Keratinocyte (primary cell): Measurements from ENCODE around the gene NUP107. TPM values are rescaled to one million over a fixed set of nuclear protein-coding genes. Genes with fewer than 3 reads are reported as not detected.

ENCODE experiments used
- DNase-seq: peaks from one replicate; pipeline ENCODE4 v3.0.0-alpha.2; 2011; ENCODE audit warnings: low read depth, missing footprints, low spot score
- FAIRE-seq: peaks from 2 replicates; lab custom pipeline; 2011; peaks lifted over from hg19 to GRCh38; lab: Jason Lieb, UNC
- H2AFZ ChIP-seq: 2 replicates; pipeline ENCODE4 v1.6.0; 2012; ENCODE audit warnings: low read length, control low read depth, inconsistent platforms; ENCODE audit not compliant: control insufficient read depth
- H3K27ac ChIP-seq: 2 replicates; pipeline ENCODE4 v1.5.1; 2011; ENCODE audit warnings: low read length; ENCODE audit not compliant: control insufficient read depth, insufficient read depth
- H3K27me3 ChIP-seq: 3 replicates; pipeline ENCODE4 v1.6.0; 2011; ENCODE audit warnings: low read length; ENCODE audit not compliant: control insufficient read depth, insufficient read depth; ENCODE audit errors: extremely low read depth
- H3K36me3 ChIP-seq, 2 experiments: 2 replicates in 1 of 2; 3 replicates in 1 of 2; pipeline ENCODE4 v1.5.1; 2011; ENCODE audit warnings: low read length in 2 of 2, mild to moderate bottlenecking in 1 of 2; ENCODE audit not compliant: control insufficient read depth in 2 of 2, insufficient read depth in 2 of 2; ENCODE audit errors: extremely low read depth in 1 of 2
- H3K4me1 ChIP-seq: 3 replicates; pipeline ENCODE4 v1.5.1; 2011; ENCODE audit warnings: low read length; ENCODE audit not compliant: control insufficient read depth, insufficient read depth; ENCODE audit errors: extremely low read depth
- H3K4me2 ChIP-seq: 3 replicates; pipeline ENCODE4 v1.6.0; 2011; ENCODE audit warnings: low read depth, low read length; ENCODE audit not compliant: control insufficient read depth, insufficient read depth; ENCODE audit errors: extremely low read depth
- H3K4me3 ChIP-seq, 3 experiments: fragments of 200-600 bp in 1 of 3; sonication (generic) in 1 of 3; 2 replicates in 2 of 3; 3 replicates in 1 of 3; pipeline ENCODE4 v1.5.1; 2011 to 2016; ENCODE audit warnings: low read length in 3 of 3, mild to moderate bottlenecking in 3 of 3, control low read depth in 2 of 3, inconsistent platforms in 1 of 3, low read depth in 1 of 3, mixed read lengths in 1 of 3, mixed run types in 1 of 3, moderate library complexity in 1 of 3; ENCODE audit not compliant: control insufficient read depth in 2 of 3, insufficient read depth in 2 of 3; ENCODE audit errors: extremely low read depth in 1 of 3
- H3K79me2 ChIP-seq: 2 replicates; pipeline ENCODE4 v1.6.0; 2012; ENCODE audit warnings: low read length; ENCODE audit not compliant: control insufficient read depth, insufficient read depth
- H3K9ac ChIP-seq: 3 replicates; pipeline ENCODE4 v1.6.0; 2011; ENCODE audit warnings: low read length; ENCODE audit not compliant: control insufficient read depth, insufficient read depth; ENCODE audit errors: extremely low read depth
- H3K9me1 ChIP-seq: 3 replicates; pipeline ENCODE4 v1.6.0; 2011; ENCODE audit warnings: low read length; ENCODE audit not compliant: control insufficient read depth, insufficient read depth; ENCODE audit errors: extremely low read depth
- H3K9me3 ChIP-seq: 2 replicates; pipeline ENCODE4 v1.5.1; 2012; ENCODE audit warnings: low read depth, low read length; ENCODE audit not compliant: control insufficient read depth
- H4K20me1 ChIP-seq: 3 replicates; pipeline ENCODE4 v1.6.0; 2011; ENCODE audit warnings: low read length; ENCODE audit not compliant: control insufficient read depth, insufficient read depth; ENCODE audit errors: extremely low read depth
- EZH2 ChIP-seq: IDR thresholded peaks from one replicate; pipeline ENCODE4 v1.6.1; 2012; ENCODE audit warnings: inconsistent platforms, mild to moderate bottlenecking, low read length, moderate library complexity
- dilution Hi-C: fragments of 300-500 bp; cut with MboI; formaldehyde crosslinking; loops from one replicate; pipeline ENCODE4 v1.7.0; 2020; ENCODE audit warnings: low sequenced_read_pairs; ENCODE audit not compliant: extremely low pct_ligation_motif_present
- polyA plus RNA-seq, 5 experiments: library from polyadenylated mRNA; depleted of rRNA in 3 of 5; stranded (reverse) in 3 of 5; stranded (forward) in 1 of 5; unstranded in 1 of 5; fragments of >200 nt; gene quantifications; 1 replicate in 1 of 5; 2 replicates in 3 of 5; 3 replicates in 1 of 5; pipeline versions ENCODE4 v1.2.1 to v1.2.3, GENCODE V29; 2011 to 2012; ENCODE audit warnings: missing spikeins in 2 of 5, low read depth in 1 of 5, low replicate concordance in 1 of 5
- TF ChIP-seq, protein P1 (sequence below), 3 experiments: IDR thresholded peaks in 1 of 3; conservative IDR thresholded peaks in 1 of 3; optimal IDR thresholded peaks in 1 of 3; 2 replicates in 2 of 3; 3 replicates in 1 of 3; pipeline versions ENCODE3 to v1.5.1; 2011; ENCODE audit warnings: low read length in 3 of 3, mild to moderate bottlenecking in 3 of 3, moderate library complexity in 2 of 3, control low read depth in 1 of 3, inconsistent platforms in 1 of 3; ENCODE audit not compliant: insufficient read depth in 2 of 3; ENCODE audit errors: extremely low read depth in 1 of 3

Gene NUP107
- polyA plus RNA-seq, 1 donor (not counting 4 experiments of a cell fraction or from before 2014, with no cell fraction given), result 71.7 TPM

- peaks cover 21% of the 10 kb centered on the region for H3K4me1 ChIP-seq
- H3K27ac ChIP-seq, result no peak overlapping the region
- H3K36me3 ChIP-seq, result no peaks in the 10 kb centered on the region
- no peaks in the 10 kb centered on the region for H4K20me1 ChIP-seq
- TF ChIP-seq, protein P1, sequence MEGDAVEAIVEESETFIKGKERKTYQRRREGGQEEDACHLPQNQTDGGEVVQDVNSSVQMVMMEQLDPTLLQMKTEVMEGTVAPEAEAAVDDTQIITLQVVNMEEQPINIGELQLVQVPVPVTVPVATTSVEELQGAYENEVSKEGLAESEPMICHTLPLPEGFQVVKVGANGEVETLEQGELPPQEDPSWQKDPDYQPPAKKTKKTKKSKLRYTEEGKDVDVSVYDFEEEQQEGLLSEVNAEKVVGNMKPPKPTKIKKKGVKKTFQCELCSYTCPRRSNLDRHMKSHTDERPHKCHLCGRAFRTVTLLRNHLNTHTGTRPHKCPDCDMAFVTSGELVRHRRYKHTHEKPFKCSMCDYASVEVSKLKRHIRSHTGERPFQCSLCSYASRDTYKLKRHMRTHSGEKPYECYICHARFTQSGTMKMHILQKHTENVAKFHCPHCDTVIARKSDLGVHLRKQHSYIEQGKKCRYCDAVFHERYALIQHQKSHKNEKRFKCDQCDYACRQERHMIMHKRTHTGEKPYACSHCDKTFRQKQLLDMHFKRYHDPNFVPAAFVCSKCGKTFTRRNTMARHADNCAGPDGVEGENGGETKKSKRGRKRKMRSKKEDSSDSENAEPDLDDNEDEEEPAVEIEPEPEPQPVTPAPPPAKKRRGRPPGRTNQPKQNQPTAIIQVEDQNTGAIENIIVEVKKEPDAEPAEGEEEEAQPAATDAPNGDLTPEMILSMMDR (optimal IDR thresholded peaks at IDR 0.05 in 1 of 3, IDR thresholded peaks at IDR 0.05 in 1 of 3, conservative IDR thresholded peaks at IDR 0.05 in 1 of 3; ENCODE audit: extremely low read depth in 1 of 3, insufficient read depth in 2 of 3, low read length in 3 of 3), result no peak
- TF ChIP-seq EZH2, result no peak
- H2AFZ ChIP-seq, result no peak overlapping the region
- no peak overlapping the region for H3K4me2 ChIP-seq
- H3K4me3 ChIP-seq, result no peak overlapping the region
- no peaks in the 10 kb centered on the region for H3K9me1 ChIP-seq
- FAIRE-seq, result no peak
- H3K79me2 ChIP-seq, result no peaks in the 10 kb centered on the region
- H3K27me3 ChIP-seq, result no peaks in the 10 kb centered on the region
- dilution Hi-C loops, result no loop called here
- no peak for DNase-seq
- no peak overlapping the region for H3K9ac ChIP-seq
- H3K9me3 ChIP-seq, result no peaks in the 10 kb centered on the region
Observed at GRCh38 chr12:68791897-68792481, 105.2 kb downstream of the NUP107 start.

- TF ChIP-seq EZH2, result no peak
- TF ChIP-seq, protein P1 (optimal IDR thresholded peaks at IDR 0.05 in 1 of 3, IDR thresholded peaks at IDR 0.05 in 1 of 3, conservative IDR thresholded peaks at IDR 0.05 in 1 of 3; ENCODE audit: extremely low read depth in 1 of 3, insufficient read depth in 2 of 3, low read length in 3 of 3), result no peak
- Histone ChIP-seq H3K9me3 (no peaks in the 10 kb centered on the region), H3K9ac (no peak overlapping the region), H3K79me2 (no peaks in the 10 kb centered on the region), H4K20me1 (no peaks in the 10 kb centered on the region), H3K27me3 (no peaks in the 10 kb centered on the region), H3K4me2 (no peak overlapping the region), H3K4me3 (no peak overlapping the region), H3K4me1 (peaks cover 12% of the 10 kb centered on the region), H3K9me1 (no peaks in the 10 kb centered on the region), H2AFZ (no peak overlapping the region), H3K27ac (no peak overlapping the region), H3K36me3 (no peaks in the 10 kb centered on the region)
- dilution Hi-C loops, result no loop called here
- DNase-seq (no peak), FAIRE-seq (no peak)
Observed at GRCh38 chr12:68792952-68793351, 106.2 kb downstream of the NUP107 start.
